ENCODE results near the gene WDR75. TPM values are rescaled to one million over a fixed set of nuclear protein-coding genes. Genes with fewer than 3 reads are reported as not detected.
"Not testable (repeated sequence)": the region's sequence is repeated elsewhere in the genome, so short reads cannot be mapped to it uniquely, and the experiment has no call there.

The WDR75 gene
- total RNA-seq, 1 experiment from 2014 or later, result 18.5 TPM

GRCh38 chr2:189474526-189474925, 33.3 kb downstream of the WDR75 start:
- H3K36me3 ChIP-seq (ENCODE audit: low read depth), result no peaks in the 10 kb centered on the region; the same call in 1 of the 2 replicates
- BruUV-seq (replicated peaks), result no TSS peak

GRCh38 chr2:189477756-189478155, 36.5 kb downstream of the WDR75 start:
- intact Hi-C loops (cut with micrococcal nuclease; ENCODE audit: unreplicated experiment), result no loop called here
- Histone ChIP-seq H3K27me3 (ENCODE audit: insufficient read depth, low read depth) (no peaks in the 10 kb centered on the region), H3K79me2 (ENCODE audit: low read depth) (no peaks in the 10 kb centered on the region), H3K9me3 (ENCODE audit: insufficient read depth, low read depth) (no peaks in the 10 kb centered on the region), H3K4me2 (no peak overlapping the region), H3K27ac (no peak overlapping the region), H3F3A (ENCODE audit: insufficient read depth, low read depth) (no peaks in the 10 kb centered on the region), H3K4me3 (no peak overlapping the region), H2AFZ (no peak overlapping the region), H3K36me3 (ENCODE audit: low read depth) (no peaks in the 10 kb centered on the region), H3K9me2 (ENCODE audit: insufficient read depth) (no peaks in the 10 kb centered on the region), H3K4me1 (replicated peaks; ENCODE audit: insufficient read depth) (peaks cover 12% of the 10 kb centered on the region), H4K20me1 (ENCODE audit: insufficient read depth) (no peaks in the 10 kb centered on the region)
- no peak for DNase-seq
- BruUV-seq (replicated peaks), result no TSS peak
- CTCF ChIA-PET, result interaction anchor here (0.6 kb wide), 1 partner anchor 150 kb away, joined by 3 read pairs; no protein-coding TSS in a partner anchor
- TF ChIP-seq EZH2 (IDR thresholded peaks at IDR 0.05; ENCODE audit: low read depth) (no peak), CTCF (conservative IDR thresholded peaks at IDR 0.05) (no peak)
- POLR2A ChIA-PET (ENCODE audit: unreplicated experiment), result interaction anchor here (0.6 kb wide), 1 partner anchor 137 kb away, joined by 3 read pairs; no protein-coding TSS in a partner anchor

More at GRCh38 chr2:189474526-189474925, 33.3 kb downstream of the WDR75 start:
- no peak for TF ChIP-seq EZH2 (IDR thresholded peaks at IDR 0.05; ENCODE audit: low read depth)
- no peak for TF ChIP-seq CTCF (conservative IDR thresholded peaks at IDR 0.05)
- Histone ChIP-seq H3K9me3 (ENCODE audit: insufficient read depth, low read depth) (no peaks in the 10 kb centered on the region), H3K27ac (no peak overlapping the region), H2AFZ (no peak overlapping the region), H4K20me1 (ENCODE audit: insufficient read depth) (no peaks in the 10 kb centered on the region), H3K4me2 (no peak overlapping the region), H3K4me1 (replicated peaks; ENCODE audit: insufficient read depth) (no peaks in the 10 kb centered on the region), H3K79me2 (ENCODE audit: low read depth) (no peaks in the 10 kb centered on the region), H3K4me3 (no peak overlapping the region), H3K27me3 (ENCODE audit: insufficient read depth, low read depth) (no peaks in the 10 kb centered on the region), H3F3A (ENCODE audit: insufficient read depth, low read depth) (no peaks in the 10 kb centered on the region), H3K9me2 (ENCODE audit: insufficient read depth) (no peaks in the 10 kb centered on the region)
- intact Hi-C loops (cut with micrococcal nuclease; ENCODE audit: unreplicated experiment), result no loop called here
- ChIA-PET POLR2A (ENCODE audit: unreplicated experiment) (no interaction called here), CTCF (no interaction called here)
- no peak for DNase-seq

GRCh38 chr2:189478289-189478688, 37.0 kb downstream of the WDR75 start:
- H2AFZ ChIP-seq; DNase-seq; H3K36me3 ChIP-seq (ENCODE audit: low read depth); BruUV-seq (replicated peaks); H3K27ac ChIP-seq; H3K27me3 ChIP-seq (ENCODE audit: insufficient read depth, low read depth); H4K20me1 ChIP-seq (ENCODE audit: insufficient read depth); POLR2A ChIA-PET (ENCODE audit: unreplicated experiment); H3K9me2 ChIP-seq (ENCODE audit: insufficient read depth); H3K79me2 ChIP-seq (ENCODE audit: low read depth); H3K4me3 ChIP-seq; H3F3A ChIP-seq (ENCODE audit: insufficient read depth, low read depth); intact Hi-C loops (cut with micrococcal nuclease; ENCODE audit: unreplicated experiment); H3K4me2 ChIP-seq; H3K9me3 ChIP-seq (ENCODE audit: insufficient read depth, low read depth): not testable (repeated sequence)
- peaks cover 12% of the 10 kb centered on the region for H3K4me1 ChIP-seq (replicated peaks; ENCODE audit: insufficient read depth)
- CTCF ChIA-PET, result interaction anchor here (0.6 kb wide), 1 partner anchor 150 kb away, joined by 3 read pairs; no protein-coding TSS in a partner anchor

- DNase-seq, result peak in 1 of 2 experiments; percentile 51
- no peaks in the 10 kb centered on the region for H3K9me2 ChIP-seq (ENCODE audit: insufficient read depth)
- no peaks in the 10 kb centered on the region; the same call in 1 of the 2 replicates for H3F3A ChIP-seq (ENCODE audit: insufficient read depth, low read depth)
- no peak overlapping the region for H3K4me3 ChIP-seq
- H3K4me1 ChIP-seq (replicated peaks; ENCODE audit: insufficient read depth), result peaks cover 12% of the 10 kb centered on the region
- TF ChIP-seq EZH2 (IDR thresholded peaks at IDR 0.05; ENCODE audit: low read depth) (no peak), CTCF (conservative IDR thresholded peaks at IDR 0.05) (no peak)
- no peak overlapping the region for H2AFZ ChIP-seq
- H4K20me1 ChIP-seq (ENCODE audit: insufficient read depth), result no peaks in the 10 kb centered on the region
- ChIA-PET POLR2A (ENCODE audit: unreplicated experiment) (no interaction called here), CTCF (no interaction called here)
- H3K36me3 ChIP-seq (ENCODE audit: low read depth), result no peaks in the 10 kb centered on the region
- no peak overlapping the region for H3K27ac ChIP-seq
- H3K79me2 ChIP-seq (ENCODE audit: low read depth), result no peaks in the 10 kb centered on the region
- BruUV-seq (replicated peaks), result no TSS peak
- no peak overlapping the region for H3K4me2 ChIP-seq
- H3K9me3 ChIP-seq (ENCODE audit: insufficient read depth, low read depth), result no peaks in the 10 kb centered on the region
- no peaks in the 10 kb centered on the region for H3K27me3 ChIP-seq (ENCODE audit: insufficient read depth, low read depth)
- intact Hi-C loops (cut with micrococcal nuclease; ENCODE audit: unreplicated experiment), result loop anchor here (10.0 kb wide), 1 partner anchor 94 kb away; no protein-coding TSS in a partner anchor
Measured at GRCh38 chr2:189481071-189481470, 39.8 kb downstream of the WDR75 start.
